Stimulated activated CD4-positive, alpha-beta T cell treated with anti-CD3 and anti-CD28 coated beads, TNF-alpha, amount 100 ng/mL, for 1 hour (primary cell): ENCODE results near the gene PHF20.
"Not testable (repeated sequence)": the region's sequence is repeated elsewhere in the genome, so short reads cannot be mapped to it uniquely, and the experiment has no call there.

ENCODE experiments used
- DNase-seq, 3 donors: peaks; one replicate each; pipeline ENCODE4 v3.0.0-alpha.2; 2020; ENCODE audit warnings: low read depth in 3 of 3, low spot score in 1 of 3

The PHF20 gene

DNA sequence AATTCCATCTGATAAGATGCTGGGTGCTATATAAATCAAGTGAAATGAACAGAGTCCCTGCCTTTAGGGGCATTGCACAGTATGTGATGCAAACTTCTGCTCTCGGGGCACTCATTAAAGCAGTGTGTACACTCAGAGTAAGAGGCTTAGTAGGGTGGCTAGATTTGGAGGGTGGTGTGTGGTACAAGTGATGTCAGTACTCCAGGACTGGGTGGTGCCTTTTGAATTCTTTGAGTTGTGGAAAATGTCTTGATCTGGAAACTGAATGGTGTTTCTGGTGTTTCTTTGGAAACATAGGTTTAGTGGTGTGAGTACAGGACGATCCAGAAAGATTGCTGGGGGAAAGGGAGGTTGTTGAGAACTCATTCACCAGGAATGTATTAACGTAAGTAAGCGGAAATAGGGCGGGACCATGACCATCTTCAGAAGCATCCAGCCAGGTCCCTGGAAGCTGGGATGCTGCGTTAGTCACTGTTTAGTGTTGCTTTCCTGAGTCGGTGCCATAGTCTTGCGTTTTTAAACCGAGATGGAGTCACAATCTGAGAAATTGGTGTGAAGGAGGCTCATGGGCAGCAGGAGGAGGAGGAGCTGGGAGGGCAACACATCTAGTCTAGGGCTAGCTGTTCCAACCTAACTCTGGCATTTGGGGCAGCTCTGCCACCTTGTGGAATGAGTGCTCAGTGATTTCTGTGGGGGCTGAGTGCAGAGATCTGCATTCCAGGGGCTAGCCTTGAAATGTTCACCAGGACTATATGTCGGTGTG, 112.1 kb downstream of the PHF20 start:
- DNase-seq, result peak; percentile 12 to 32 (median 32)

DNA sequence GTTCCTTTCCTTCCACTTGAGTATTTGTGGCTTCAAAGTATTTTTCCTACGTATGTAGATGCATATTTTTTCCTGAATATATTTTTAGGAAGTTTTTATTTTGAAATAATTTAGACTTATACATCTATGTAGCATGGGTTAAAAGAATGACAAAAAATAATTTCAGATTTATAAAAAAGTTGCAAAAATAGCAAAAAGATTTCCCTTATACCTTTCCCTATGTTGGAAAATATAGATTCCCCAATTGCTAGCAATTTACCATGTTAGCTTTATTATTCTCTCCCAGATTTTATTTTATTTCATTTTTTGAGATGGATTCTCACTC, 112.7 kb downstream of the PHF20 start:
- no peak for DNase-seq

GRCh38 chr20:35885212-35885611, 113.4 kb downstream of the PHF20 start:
- DNase-seq, result no peak

DNA sequence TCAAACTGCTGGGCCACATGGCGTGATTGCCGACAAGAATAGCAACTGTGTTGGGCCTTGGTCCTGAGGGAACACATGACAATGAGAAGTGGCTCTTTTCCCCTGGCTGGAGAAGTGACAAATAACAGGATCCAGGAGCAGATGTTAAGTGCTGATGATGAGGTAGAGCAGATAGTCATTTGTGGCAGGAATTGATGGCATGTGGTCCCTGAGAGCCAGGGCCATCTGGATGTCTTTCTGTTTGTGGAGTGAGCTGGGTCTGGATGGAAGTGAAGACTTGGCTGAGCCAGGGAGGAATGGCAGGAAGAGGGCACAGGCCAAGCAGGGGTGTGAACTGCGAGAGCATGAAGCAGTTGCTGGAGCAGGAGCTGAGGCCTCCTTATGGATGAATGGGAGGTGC, 114.7 kb downstream of the PHF20 start:
- DNase-seq, result no peak

DNA sequence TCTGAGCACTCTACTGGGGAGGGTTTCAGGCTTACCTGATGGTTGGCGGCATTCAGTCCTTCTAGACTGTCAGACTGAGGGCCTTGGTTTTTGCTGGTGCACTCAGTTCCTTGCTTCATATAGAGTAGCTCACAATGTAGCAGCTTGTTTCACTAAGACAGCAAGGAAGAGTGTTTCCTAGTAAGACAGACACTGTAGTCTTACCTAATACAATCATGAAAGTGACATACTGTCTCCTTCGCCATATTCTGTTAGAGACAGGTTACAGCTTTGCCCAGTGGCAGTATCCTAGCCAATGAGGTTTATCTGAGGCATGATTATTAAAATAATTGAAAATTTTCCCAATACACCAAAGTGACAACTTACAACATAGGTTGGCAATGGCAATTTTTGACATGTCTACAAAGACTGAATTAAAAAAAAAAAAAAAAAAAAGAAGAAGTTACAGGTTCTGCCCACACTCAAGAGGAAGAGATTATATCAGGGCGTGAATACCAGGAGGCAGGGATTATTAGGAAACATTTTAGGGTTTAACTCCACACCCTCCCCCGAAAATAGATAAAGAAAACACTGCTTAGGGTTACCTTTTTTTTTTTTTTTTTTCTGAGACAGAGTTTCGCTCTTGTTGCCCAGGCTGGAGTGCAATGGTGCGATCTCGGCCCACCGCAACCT, 115.7 kb downstream of the PHF20 start:
- DNase-seq, result no peak

GRCh38 chr20:35888657-35889056, 116.8 kb downstream of the PHF20 start:
- DNase-seq, result no peak

GRCh38 chr20:35891375-35891774, 119.6 kb downstream of the PHF20 start:
- no peak for DNase-seq

DNA sequence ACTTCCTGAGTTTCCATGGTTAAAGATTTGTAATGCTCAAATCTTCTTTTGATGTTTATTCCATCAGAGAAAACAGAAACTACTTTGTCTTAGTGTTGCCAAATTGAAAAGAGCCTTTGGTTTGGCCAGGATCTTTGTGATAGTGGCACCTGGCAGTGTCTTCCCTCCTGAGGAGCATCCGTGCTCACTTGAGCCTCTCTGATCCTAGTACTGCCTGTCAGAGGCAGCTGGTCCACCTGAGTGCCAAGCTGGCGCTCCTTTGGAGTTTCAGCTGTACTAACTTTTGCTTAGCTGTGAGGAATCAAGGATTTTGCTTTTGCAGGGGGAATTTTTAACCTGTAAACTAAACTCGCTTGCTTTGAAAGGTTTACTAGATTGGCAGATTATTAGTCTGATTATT, 121.1 kb downstream of the PHF20 start:
- no peak for DNase-seq

- DNase-seq, result no peak
Observed at GRCh38 chr20:35893942-35894341, 122.1 kb downstream of the PHF20 start.

DNA sequence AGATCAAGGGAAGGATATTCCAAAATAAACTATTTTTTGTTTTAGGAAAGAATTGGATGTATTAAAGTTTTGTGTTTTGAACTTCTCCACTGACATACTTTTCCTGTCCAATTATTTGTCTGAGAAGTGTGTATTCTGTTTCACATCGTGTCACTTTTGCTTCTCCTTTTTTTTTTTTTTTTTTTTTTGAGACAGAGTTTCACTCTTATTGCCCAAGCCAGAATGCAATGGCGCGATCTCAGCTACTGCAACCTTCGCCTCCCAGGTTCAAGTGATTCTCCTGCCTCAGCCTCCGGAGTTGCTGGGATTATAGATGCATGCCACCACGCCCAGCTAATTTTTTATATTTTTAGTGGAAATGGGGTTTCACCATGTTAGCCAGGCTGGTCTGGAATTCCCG, 123.7 kb downstream of the PHF20 start:
- DNase-seq, result not testable (repeated sequence)

GRCh38 chr20:35899064-35899463, 127.2 kb downstream of the PHF20 start:
- no peak for DNase-seq

DNA sequence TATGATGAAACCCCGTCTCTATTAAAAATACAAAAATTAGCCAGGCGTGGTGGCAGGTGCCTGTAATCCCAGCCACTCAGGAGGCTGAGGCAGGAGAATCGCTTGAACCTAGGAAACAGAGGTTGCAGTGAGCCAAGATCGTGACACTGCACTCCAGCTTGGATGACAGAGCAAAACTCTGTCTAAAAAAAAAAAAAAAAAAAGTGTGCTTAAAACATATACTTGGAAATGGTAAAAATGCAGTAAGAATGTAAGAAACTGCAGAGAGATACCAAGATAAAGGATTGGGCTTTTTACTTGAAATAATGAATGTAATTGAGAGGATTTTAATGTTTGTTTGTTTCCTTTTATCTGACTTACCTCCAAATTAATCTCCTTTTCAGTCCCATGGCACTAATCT, 129.4 kb downstream of the PHF20 start:
- DNase-seq, result not testable (repeated sequence)

DNA sequence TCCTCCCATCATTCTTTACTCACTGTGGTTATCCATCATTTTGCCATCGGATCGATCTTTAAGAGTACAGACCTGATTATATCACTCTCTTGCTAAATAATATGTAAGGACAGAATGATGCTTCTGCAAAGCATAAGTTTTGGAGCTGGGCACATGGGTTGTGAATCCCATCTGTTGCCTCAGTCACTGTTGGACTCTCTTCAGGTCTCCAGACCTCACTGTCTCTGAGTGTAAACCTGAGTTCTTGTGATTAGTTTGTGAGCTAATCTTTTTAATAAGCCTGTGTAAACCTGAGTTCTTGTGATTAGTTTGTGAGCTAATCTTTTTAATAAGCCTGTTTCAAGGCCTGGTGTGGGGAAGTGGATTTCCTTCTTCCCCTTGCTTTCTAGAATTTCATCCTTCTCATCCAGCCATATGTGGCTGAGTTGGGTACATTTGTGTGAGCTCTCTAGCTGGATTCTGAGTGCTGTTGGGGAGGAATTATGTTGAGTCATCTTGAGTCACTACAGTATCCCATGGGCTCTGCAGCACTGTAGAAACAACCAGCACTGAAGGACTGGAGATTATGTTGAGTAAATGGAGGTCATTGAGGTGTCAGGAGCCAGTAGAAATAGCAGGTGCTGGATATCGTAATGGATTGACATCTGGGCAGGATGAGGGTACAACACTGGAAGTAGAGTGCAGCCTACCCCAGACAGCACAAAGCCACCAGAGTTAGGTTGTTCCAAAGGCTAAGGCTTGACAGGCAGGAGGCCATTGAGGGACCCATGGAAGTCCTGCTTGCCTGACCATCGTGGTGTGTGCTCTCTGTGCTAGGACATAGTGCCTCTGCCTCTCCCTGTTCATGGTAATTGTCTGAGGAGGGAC, 130.1 kb downstream of the PHF20 start:
- no peak for DNase-seq

- no peak for DNase-seq
Observed at GRCh38 chr20:35902545-35902941, 130.7 kb downstream of the PHF20 start.

- no peak for DNase-seq
Observed at GRCh38 chr20:35903843-35904242, 132.0 kb downstream of the PHF20 start.

DNA sequence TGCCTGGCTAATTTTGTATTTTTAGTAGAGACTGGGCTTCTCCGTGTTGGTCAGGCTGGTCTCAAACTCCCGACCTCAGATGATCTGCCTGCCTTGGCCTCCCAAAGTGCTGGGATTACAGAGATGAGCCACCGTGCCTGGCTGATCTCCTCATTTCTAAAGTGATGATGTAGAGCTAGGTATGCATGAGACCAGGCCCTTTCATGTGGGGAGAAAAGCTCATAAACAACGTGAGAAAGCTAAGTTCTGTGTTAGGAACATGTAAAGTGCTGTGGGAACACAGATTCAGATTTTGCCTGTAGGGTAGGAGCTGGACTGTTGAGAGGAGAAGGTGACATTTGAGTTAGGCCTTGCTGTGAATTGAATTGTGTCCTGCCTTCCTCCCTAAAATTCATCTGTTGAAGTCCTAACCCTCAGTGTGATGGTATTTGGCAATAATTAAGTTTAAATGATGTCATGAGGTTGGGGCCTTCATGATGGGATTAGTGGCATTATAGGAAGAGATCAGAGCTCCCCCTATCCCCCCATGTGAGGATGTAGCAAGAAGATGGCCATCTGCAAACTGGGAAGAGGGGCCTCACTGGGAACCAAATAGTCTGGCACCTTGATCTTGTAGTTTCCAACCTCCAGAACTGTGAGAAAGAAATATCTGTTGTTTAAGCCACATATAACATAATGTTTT, 133.3 kb downstream of the PHF20 start:
- DNase-seq, result no peak

GRCh38 chr20:35907017-35907701, 135.3 kb downstream of the PHF20 start:
- DNase-seq, result no peak

- DNase-seq, result no peak
Observed at GRCh38 chr20:35908007-35908406, 136.2 kb downstream of the PHF20 start.

GRCh38 chr20:35909176-35909575, 137.4 kb downstream of the PHF20 start:
- DNase-seq, result no peak

GRCh38 chr20:35909796-35910195, 138.0 kb downstream of the PHF20 start:
- no peak for DNase-seq

GRCh38 chr20:35910254-35910653, 138.4 kb downstream of the PHF20 start:
- no peak for DNase-seq
